Esophagus muscularis mucosa (tissue), 4 donors: ENCODE data around the gene CTSW. TPM values are rescaled to one million over a fixed set of nuclear protein-coding genes. Genes with fewer than 3 reads are reported as not detected.

ENCODE experiments used
- DNase-seq: peaks from one replicate; pipeline ENCODE4 v3.0.0-alpha.2; 2017; ENCODE audit errors: extremely low spot score
- H3K27ac ChIP-seq, 4 donors: fragments of 200-600 bp; sonication (generic); replicated peaks in 1 of 4; 1 replicate in 3 of 4; 2 replicates in 1 of 4; pipeline ENCODE4 v1.5.1; 2016 to 2019; ENCODE audit warnings: mild to moderate bottlenecking in 1 of 4
- H3K27me3 ChIP-seq, 4 donors: fragments of 200-600 bp; sonication (generic); one replicate each; pipeline versions ENCODE4 v1.5.1 to v1.6.0; 2016 to 2019
- H3K36me3 ChIP-seq, 4 donors: fragments of 200-600 bp; sonication (generic); one replicate each; pipeline ENCODE4 v1.5.1; 2016 to 2019
- H3K4me1 ChIP-seq, 4 donors: fragments of 200-600 bp; sonication (generic); one replicate each; pipeline ENCODE4 v1.5.1; 2016 to 2019
- H3K4me3 ChIP-seq, 4 donors: fragments of 200-600 bp; sonication (generic); 1 replicate in 2 of 4; 2 replicates in 2 of 4; pipeline ENCODE4 v1.5.1; 2016 to 2019; ENCODE audit warnings: mild to moderate bottlenecking in 4 of 4, moderate library complexity in 1 of 4
- H3K9me3 ChIP-seq, 4 donors: fragments of 200-600 bp; sonication (generic); 1 replicate in 3 of 4; 2 replicates in 1 of 4; pipeline ENCODE4 v1.5.1; 2016 to 2019
- EP300 ChIP-seq: sonication (generic); formaldehyde crosslinking; IDR thresholded peaks from one replicate; pipeline ENCODE4 v1.6.1; 2017; ENCODE audit warnings: antibody characterized with exemption
- POLR2A ChIP-seq: fragments of 450-650 bp; IDR thresholded peaks from one replicate; pipeline ENCODE4 v1.6.1; 2017; ENCODE audit warnings: antibody characterized with exemption, moderate library complexity, mild to moderate bottlenecking, low read depth
- POLR2AphosphoS5 ChIP-seq, 2 donors: sonication (generic); formaldehyde crosslinking; IDR thresholded peaks; one replicate each; pipeline ENCODE4 v1.6.1; 2017; ENCODE audit warnings: antibody characterized with exemption in 2 of 2
- WGBS: methylation state at CpG from one replicate; pipeline ENCODE4 v1.1.5; 2018; 5-methylcytosine and 5-hydroxymethylcytosine counted together
- intact Hi-C: fragments of 100-400 bp; cut with DNase I; formaldehyde crosslinking; loops from one replicate; pipeline ENCODE4 v1.15.1; 2023
- total RNA-seq, 4 donors: library from RNA; depleted of rRNA; stranded (reverse); fragments of >200 nt; gene quantifications; one replicate each; pipeline versions ENCODE4 v1.1.0 to v1.2.1, GENCODE V29; 2016
- TF ChIP-seq, protein P1 (sequence below), 3 experiments: fragments of 200-600 bp in 2 of 3; fragments of 450-650 bp in 1 of 3; sonication (generic) in 2 of 3; IDR thresholded peaks; one replicate each; pipeline ENCODE4 v1.5.1; 2017 to 2019; ENCODE audit warnings: antibody characterized with exemption in 3 of 3, mild to moderate bottlenecking in 2 of 3, moderate library complexity in 1 of 3

CTSW gene
- total RNA-seq, 4 donors from 2014 or later: 0.83 to 2.7 (median 1.5) TPM

DNA sequence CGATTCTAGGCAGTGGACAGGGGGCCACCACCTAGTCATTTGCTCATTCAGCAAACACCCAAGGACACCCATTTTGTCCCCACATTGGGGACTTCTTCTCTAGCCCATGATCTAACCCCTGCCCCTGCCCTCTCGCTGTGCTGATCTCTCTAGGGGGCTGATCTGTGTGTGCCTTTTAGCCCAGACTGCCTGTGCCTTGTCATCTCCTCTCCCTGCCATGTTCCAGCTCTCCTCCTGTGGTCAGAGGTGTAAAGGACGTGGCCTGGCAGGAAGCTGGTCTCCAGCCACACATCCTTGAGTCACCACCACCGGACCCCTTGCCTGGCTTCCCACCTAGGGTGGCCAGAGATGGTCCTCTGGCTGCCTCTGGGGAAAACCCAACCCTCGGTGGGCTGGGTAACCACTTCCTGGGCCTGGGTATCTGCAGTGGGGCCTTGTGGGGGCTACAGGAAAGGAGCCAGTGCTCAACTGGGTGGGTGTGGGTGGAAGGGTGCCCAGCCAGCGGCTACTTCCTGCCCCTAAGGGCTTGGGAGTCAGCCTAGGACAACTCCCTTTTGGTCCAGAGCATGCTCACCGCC lies 1.3 kb downstream of the CTSW start:
- no peaks in the 10 kb centered on the region for H3K9me3 ChIP-seq
- no peak overlapping the region for H3K27ac ChIP-seq
- no peak overlapping the region for H3K4me3 ChIP-seq
- intact Hi-C loops: no loop called here
- TF ChIP-seq EP300 (no peak), POLR2A (no peak), POLR2AphosphoS5 (IDR thresholded peaks at IDR 0.05) (no peak)
- TF ChIP-seq, protein P1, sequence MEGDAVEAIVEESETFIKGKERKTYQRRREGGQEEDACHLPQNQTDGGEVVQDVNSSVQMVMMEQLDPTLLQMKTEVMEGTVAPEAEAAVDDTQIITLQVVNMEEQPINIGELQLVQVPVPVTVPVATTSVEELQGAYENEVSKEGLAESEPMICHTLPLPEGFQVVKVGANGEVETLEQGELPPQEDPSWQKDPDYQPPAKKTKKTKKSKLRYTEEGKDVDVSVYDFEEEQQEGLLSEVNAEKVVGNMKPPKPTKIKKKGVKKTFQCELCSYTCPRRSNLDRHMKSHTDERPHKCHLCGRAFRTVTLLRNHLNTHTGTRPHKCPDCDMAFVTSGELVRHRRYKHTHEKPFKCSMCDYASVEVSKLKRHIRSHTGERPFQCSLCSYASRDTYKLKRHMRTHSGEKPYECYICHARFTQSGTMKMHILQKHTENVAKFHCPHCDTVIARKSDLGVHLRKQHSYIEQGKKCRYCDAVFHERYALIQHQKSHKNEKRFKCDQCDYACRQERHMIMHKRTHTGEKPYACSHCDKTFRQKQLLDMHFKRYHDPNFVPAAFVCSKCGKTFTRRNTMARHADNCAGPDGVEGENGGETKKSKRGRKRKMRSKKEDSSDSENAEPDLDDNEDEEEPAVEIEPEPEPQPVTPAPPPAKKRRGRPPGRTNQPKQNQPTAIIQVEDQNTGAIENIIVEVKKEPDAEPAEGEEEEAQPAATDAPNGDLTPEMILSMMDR (IDR thresholded peaks at IDR 0.05): no peak
- H3K4me1 ChIP-seq: peaks cover 5 to 19% (median 12%) of the 10 kb centered on the region in 4 donors
- H3K27me3 ChIP-seq: no peaks in the 10 kb centered on the region
- 61% methylated on average over 7 of the region's 7 CpGs for WGBS
- H3K36me3 ChIP-seq: peaks cover 8 to 42% (median 37%) of the 10 kb centered on the region in 4 donors
- DNase-seq: no peak

DNA sequence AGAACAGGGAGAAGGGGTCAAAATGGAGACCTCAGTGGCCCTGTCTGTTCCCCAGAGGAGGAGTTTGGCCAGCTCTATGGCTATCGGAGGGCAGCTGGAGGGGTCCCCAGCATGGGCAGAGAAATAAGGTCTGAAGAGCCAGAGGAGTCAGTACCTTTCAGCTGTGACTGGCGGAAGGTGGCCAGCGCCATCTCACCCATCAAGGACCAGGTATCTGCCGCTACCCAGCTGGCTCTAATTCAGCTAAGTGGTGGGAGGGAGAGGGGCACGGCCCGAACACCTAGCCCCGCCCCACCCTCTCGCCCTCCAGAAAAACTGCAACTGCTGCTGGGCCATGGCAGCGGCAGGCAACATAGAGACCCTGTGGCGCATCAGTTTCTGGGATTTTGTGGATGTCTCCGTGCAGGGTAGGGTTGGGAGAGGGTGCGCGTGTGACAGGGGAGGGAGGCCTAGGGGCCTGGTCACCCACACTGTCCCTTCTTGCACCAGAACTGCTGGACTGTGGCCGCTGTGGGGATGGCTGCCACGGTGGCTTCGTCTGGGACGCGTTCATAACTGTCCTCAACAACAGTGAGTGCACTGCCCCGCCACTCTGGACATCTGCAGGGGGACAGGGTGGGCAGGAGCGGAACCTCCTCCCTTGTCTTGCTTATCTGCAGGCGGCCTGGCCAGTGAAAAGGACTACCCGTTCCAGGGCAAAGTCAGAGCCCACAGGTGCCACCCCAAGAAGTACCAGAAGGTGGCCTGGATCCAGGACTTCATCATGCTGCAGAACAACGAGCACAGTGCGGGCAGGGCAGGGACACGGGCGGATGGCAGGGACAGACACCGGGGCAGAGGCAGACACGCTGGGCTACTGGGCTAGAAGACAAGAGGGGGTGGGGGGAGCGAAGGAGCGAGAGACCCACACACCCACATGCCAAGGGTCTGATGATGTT lies 2.8 kb downstream of the CTSW start:
- DNase-seq: no peak

DNA sequence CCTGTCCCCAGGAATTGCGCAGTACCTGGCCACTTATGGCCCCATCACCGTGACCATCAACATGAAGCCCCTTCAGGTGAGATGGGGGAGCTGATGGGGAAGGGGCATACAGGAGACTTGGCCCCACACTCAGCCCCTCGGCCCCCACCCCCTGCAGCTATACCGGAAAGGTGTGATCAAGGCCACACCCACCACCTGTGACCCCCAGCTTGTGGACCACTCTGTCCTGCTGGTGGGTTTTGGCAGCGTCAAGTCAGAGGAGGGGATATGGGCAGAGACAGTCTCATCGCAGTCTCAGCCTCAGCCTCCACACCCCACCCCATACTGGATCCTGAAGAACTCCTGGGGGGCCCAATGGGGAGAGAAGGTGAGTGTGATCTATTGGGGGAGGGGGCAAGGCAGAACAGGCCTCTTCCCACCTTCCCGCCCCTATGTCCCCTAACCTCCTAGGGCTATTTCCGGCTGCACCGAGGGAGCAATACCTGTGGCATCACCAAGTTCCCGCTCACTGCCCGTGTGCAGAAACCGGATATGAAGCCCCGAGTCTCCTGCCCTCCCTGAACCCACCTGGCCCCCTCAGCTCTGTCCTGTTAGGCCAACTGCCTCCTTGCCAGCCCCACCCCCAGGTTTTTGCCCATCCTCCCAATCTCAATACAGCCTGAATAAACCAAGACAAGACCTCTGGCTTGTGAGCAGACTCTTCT lies 3.6 kb downstream of the CTSW start:
- Histone ChIP-seq H3K9me3 (no peaks in the 10 kb centered on the region), H3K4me1 (peaks cover 15 to 39% (median 28%) of the 10 kb centered on the region in 4 donors), H3K27ac (no peak overlapping the region), H3K36me3 (peaks cover 8 to 48% (median 44%) of the 10 kb centered on the region in 4 donors), H3K4me3 (no peak overlapping the region), H3K27me3 (no peaks in the 10 kb centered on the region)
- DNase-seq: no peak
- WGBS: 87% methylated on average over 13 of the region's 13 CpGs
- intact Hi-C loops: no loop called here
- TF ChIP-seq POLR2AphosphoS5 (IDR thresholded peaks at IDR 0.05) (no peak), POLR2A (no peak), EP300 (no peak)
- TF ChIP-seq, protein P1 (IDR thresholded peaks at IDR 0.05): no peak

More for the DNA sequence above, 2.8 kb downstream of the CTSW start:
- no peak for TF ChIP-seq POLR2AphosphoS5 (IDR thresholded peaks at IDR 0.05)
- no peak for TF ChIP-seq POLR2A
- TF ChIP-seq, protein P1 (IDR thresholded peaks at IDR 0.05): no peak
- TF ChIP-seq EP300: no peak
- Histone ChIP-seq H3K27ac (no peak overlapping the region), H3K27me3 (no peaks in the 10 kb centered on the region), H3K4me1 (peaks cover 10 to 31% (median 21%) of the 10 kb centered on the region in 4 donors), H3K4me3 (no peak overlapping the region), H3K36me3 (peaks cover 8 to 48% (median 44%) of the 10 kb centered on the region in 4 donors), H3K9me3 (no peaks in the 10 kb centered on the region)
- intact Hi-C loops: no loop called here
- WGBS: 87% methylated on average over 19 of the region's 30 CpGs

- peaks cover 8 to 48% (median 44%) of the 10 kb centered on the region in 4 donors for H3K36me3 ChIP-seq
- no peaks in the 10 kb centered on the region for H3K9me3 ChIP-seq
- H3K27me3 ChIP-seq: no peaks in the 10 kb centered on the region
- peak overlapping the region; percentile 5 to 57 (median 46) for H3K27ac ChIP-seq
- DNase-seq: no peak
- H3K4me3 ChIP-seq: no peak overlapping the region
- TF ChIP-seq POLR2AphosphoS5 (IDR thresholded peaks at IDR 0.05): no peak
- TF ChIP-seq POLR2A: no peak
- TF ChIP-seq EP300: no peak
- peaks cover 15 to 43% (median 33%) of the 10 kb centered on the region in 4 donors for H3K4me1 ChIP-seq
- 83% methylated on average over 20 of the region's 28 CpGs for WGBS
- intact Hi-C loops: loop anchor here (1.0 kb wide), 1 partner anchor 103 kb away; no protein-coding TSS in a partner anchor
These were observed 4.4 kb downstream of the CTSW start for GRCh38 chr11:65883786-65884715.
